SU-DHL-6 (cell line): Measurements from ENCODE around the gene PLEKHG3.

Experiments used
- CTCF ChIP-seq: fragments of 200-600 bp; sonication (generic); IDR thresholded peaks from one replicate; pipeline ENCODE4 v1.5.1; 2017; ENCODE audit warnings: antibody characterized with exemption, mild to moderate bottlenecking, low read length, moderate library complexity; ENCODE audit not compliant: insufficient read depth, poor library complexity, severe bottlenecking
- EZH2phosphoT487 ChIP-seq: fragments of 200-600 bp; sonication (generic), shearing (Covaris generic); conservative IDR thresholded peaks from 2 replicates; pipeline ENCODE4 v1.6.1; 2018; ENCODE audit warnings: mild to moderate bottlenecking, antibody characterized with exemption, low read length, moderate library complexity, mixed read lengths

- TF ChIP-seq CTCF (no peak), EZH2phosphoT487 (no peak)
Measured at GRCh38 chr14:64766430-64767151, 62.4 kb downstream of the PLEKHG3 start.
